Panc1 (cell line): ENCODE results near the gene PARP11. TPM values are rescaled to one million over a fixed set of nuclear protein-coding genes. Genes with fewer than 3 reads are reported as not detected.

Experiments
- ATAC-seq: fragments of 200-7000 bp; cut with Tn5 transposase; 2 replicates; pipeline ENCODE4 v1.9.1; 2020; ENCODE audit warnings: mild to moderate bottlenecking, moderate library complexity
- BruUV-seq: library from RNA; stranded (reverse); fragments of 400-500 nt; replicated peaks from 2 replicates; lab custom pipeline; 2021; lab: Mats Ljungman, UMichigan
- CTCF ChIA-PET: fragments of 300-600 bp; sonication (Branson Sonifier 250); formaldehyde crosslinking; loops from one replicate; lab custom pipeline; 2022; ENCODE audit warnings: antibody characterized with exemption; lab: Charles Lee
- POLR2A ChIA-PET: fragments of 300-600 bp; sonication (Branson Sonifier 250); formaldehyde crosslinking; loops from one replicate; lab custom pipeline; 2022; ENCODE audit warnings: antibody characterized with exemption; lab: Charles Lee
- DNase-seq: peaks from one replicate; pipeline ENCODE4 v3.0.0-alpha.2; 2010; ENCODE audit warnings: low read depth, low spot score
- H3K27ac ChIP-seq: 2 replicates; pipeline ENCODE4 v1.5.1; 2011; ENCODE audit warnings: mild to moderate bottlenecking, low read length, inconsistent platforms
- H3K27me3 ChIP-seq: fragments of 200-500 bp; sonication (Bioruptor generic); 2 replicates; pipeline ENCODE4 v1.6.0; 2014; ENCODE audit warnings: low read length, inconsistent platforms; ENCODE audit not compliant: control insufficient read depth, insufficient read depth
- H3K36me3 ChIP-seq: fragments of 200-500 bp; sonication (Bioruptor generic); 2 replicates; pipeline ENCODE4 v1.5.1; 2014; ENCODE audit warnings: inconsistent platforms, mild to moderate bottlenecking, low read length, moderate library complexity; ENCODE audit not compliant: control insufficient read depth, insufficient read depth
- H3K4me1 ChIP-seq: 2 replicates; pipeline ENCODE4 v1.5.1; 2011; ENCODE audit warnings: inconsistent platforms, mild to moderate bottlenecking, low read length, moderate library complexity; ENCODE audit not compliant: control insufficient read depth, insufficient read depth
- H3K4me3 ChIP-seq, 2 experiments: 2 replicates each; pipeline ENCODE4 v1.5.1; 2011 to 2012; ENCODE audit warnings: low read depth in 2 of 2, low read length in 2 of 2, mild to moderate bottlenecking in 2 of 2, inconsistent platforms in 1 of 2, moderate library complexity in 1 of 2
- H3K9me3 ChIP-seq: fragments of 200-500 bp; sonication (Bioruptor generic); 2 replicates; pipeline ENCODE4 v1.5.1; 2014; ENCODE audit warnings: low read depth, mild to moderate bottlenecking, inconsistent platforms, low read length, moderate library complexity; ENCODE audit not compliant: control insufficient read depth, insufficient read depth
- POLR2AphosphoS5 ChIP-seq: IDR thresholded peaks from 2 replicates; pipeline ENCODE4 v1.6.1; 2012; ENCODE audit warnings: mild to moderate bottlenecking, low read depth, low read length, moderate library complexity
- SIN3A ChIP-seq: IDR thresholded peaks from 2 replicates; pipeline ENCODE4 v1.6.1; 2012; ENCODE audit warnings: low read depth, mild to moderate bottlenecking, low read length, moderate library complexity, borderline replicate concordance; ENCODE audit not compliant: insufficient read depth
- TCF7L2 ChIP-seq: IDR thresholded peaks from 2 replicates; pipeline ENCODE4 v1.6.1; 2011; ENCODE audit warnings: mild to moderate bottlenecking, low read depth, low read length, inconsistent platforms
- in situ Hi-C: cut with HindIII; loops from 2 replicates; pipeline ENCODE4 v1.10.0; 2016; ENCODE audit warnings: low sequenced_read_pairs, low pct_unique_long_range_greater_than_20kb
- intact Hi-C: fragments of 100-400 bp; cut with micrococcal nuclease; formaldehyde crosslinking; loops from one replicate; pipeline ENCODE4 v1.10.0; 2022; ENCODE audit not compliant: unreplicated experiment
- total RNA-seq: library from RNA; stranded (reverse); gene quantifications from one replicate; pipeline ENCODE4 v1.2.1, GENCODE V29; 2021; ENCODE audit not compliant: unreplicated experiment
- TF ChIP-seq, protein P1 (sequence below): fragments of 450-650 bp; IDR thresholded peaks from 2 replicates; pipeline ENCODE4 v1.5.1; 2017; ENCODE audit warnings: mild to moderate bottlenecking
- TF ChIP-seq, protein P2 (sequence below), 2 experiments: IDR thresholded peaks; 2 replicates each; pipeline ENCODE4 v1.6.1; 2011 to 2012; ENCODE audit warnings: low read depth in 2 of 2, control low read depth in 1 of 2, low read length in 1 of 2, mild to moderate bottlenecking in 1 of 2, moderate library complexity in 1 of 2; ENCODE audit not compliant: insufficient read depth in 1 of 2

PARP11 gene
- total RNA-seq, 1 experiment from 2014 or later, result 7.3 TPM

DNA sequence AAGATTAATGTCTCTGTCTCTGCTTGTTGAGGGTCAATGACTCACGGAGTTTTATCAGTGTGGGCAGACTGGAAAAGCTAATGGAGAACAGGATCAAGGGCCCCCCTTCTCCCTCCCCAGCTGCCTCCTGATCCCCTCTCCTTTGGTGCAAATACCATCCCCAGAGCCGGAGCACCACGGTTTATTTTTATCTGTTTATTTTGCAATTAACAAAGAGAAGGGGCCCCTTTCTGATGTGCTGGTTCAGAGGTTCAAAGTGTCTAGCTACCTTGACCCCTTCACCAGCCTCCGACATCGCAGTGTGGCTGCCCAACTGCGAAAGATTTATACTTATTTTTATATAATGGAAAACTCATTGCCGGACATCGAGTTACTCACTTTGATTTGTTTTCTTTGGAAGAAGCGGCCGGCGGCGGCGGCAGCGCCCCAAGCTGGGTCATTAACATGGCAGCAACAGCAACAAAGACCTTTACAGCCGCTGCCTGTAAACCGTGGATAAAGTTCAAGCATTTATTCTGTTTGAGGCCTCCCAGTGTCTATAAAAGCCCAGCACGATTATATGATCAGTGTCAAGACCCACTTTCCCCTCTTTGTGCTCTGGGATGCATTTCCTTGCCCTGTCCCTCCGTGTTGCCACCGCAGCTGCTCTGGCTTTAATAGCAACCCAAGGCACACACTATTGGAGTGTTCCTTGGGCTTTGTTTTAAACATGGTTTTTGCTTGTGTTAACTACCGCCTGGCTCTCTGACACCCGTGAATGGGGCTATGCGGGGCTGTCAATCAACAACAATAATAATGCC is 47.4 kb upstream of the PARP11 start:
- DNase-seq, result no peak
- no TSS peak for BruUV-seq
- intact Hi-C loops (no loop called here), in situ Hi-C loops (no loop called here)
- no peak for ATAC-seq
- Histone ChIP-seq H3K9me3 (no peaks in the 10 kb centered on the region), H3K4me3 (no peak overlapping the region), H3K4me1 (no peaks in the 10 kb centered on the region), H3K36me3 (no peaks in the 10 kb centered on the region), H3K27me3 (peaks cover 17% of the 10 kb centered on the region), H3K27ac (no peak overlapping the region)
- ChIA-PET POLR2A (no interaction called here), CTCF (no interaction called here)
- TF ChIP-seq SIN3A (no peak), POLR2AphosphoS5 (no peak), TCF7L2 (no peak)
- TF ChIP-seq, protein P1, sequence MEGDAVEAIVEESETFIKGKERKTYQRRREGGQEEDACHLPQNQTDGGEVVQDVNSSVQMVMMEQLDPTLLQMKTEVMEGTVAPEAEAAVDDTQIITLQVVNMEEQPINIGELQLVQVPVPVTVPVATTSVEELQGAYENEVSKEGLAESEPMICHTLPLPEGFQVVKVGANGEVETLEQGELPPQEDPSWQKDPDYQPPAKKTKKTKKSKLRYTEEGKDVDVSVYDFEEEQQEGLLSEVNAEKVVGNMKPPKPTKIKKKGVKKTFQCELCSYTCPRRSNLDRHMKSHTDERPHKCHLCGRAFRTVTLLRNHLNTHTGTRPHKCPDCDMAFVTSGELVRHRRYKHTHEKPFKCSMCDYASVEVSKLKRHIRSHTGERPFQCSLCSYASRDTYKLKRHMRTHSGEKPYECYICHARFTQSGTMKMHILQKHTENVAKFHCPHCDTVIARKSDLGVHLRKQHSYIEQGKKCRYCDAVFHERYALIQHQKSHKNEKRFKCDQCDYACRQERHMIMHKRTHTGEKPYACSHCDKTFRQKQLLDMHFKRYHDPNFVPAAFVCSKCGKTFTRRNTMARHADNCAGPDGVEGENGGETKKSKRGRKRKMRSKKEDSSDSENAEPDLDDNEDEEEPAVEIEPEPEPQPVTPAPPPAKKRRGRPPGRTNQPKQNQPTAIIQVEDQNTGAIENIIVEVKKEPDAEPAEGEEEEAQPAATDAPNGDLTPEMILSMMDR, result no peak
- TF ChIP-seq, protein P2, sequence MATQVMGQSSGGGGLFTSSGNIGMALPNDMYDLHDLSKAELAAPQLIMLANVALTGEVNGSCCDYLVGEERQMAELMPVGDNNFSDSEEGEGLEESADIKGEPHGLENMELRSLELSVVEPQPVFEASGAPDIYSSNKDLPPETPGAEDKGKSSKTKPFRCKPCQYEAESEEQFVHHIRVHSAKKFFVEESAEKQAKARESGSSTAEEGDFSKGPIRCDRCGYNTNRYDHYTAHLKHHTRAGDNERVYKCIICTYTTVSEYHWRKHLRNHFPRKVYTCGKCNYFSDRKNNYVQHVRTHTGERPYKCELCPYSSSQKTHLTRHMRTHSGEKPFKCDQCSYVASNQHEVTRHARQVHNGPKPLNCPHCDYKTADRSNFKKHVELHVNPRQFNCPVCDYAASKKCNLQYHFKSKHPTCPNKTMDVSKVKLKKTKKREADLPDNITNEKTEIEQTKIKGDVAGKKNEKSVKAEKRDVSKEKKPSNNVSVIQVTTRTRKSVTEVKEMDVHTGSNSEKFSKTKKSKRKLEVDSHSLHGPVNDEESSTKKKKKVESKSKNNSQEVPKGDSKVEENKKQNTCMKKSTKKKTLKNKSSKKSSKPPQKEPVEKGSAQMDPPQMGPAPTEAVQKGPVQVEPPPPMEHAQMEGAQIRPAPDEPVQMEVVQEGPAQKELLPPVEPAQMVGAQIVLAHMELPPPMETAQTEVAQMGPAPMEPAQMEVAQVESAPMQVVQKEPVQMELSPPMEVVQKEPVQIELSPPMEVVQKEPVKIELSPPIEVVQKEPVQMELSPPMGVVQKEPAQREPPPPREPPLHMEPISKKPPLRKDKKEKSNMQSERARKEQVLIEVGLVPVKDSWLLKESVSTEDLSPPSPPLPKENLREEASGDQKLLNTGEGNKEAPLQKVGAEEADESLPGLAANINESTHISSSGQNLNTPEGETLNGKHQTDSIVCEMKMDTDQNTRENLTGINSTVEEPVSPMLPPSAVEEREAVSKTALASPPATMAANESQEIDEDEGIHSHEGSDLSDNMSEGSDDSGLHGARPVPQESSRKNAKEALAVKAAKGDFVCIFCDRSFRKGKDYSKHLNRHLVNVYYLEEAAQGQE (IDR thresholded peaks at IDR 0.05; ENCODE audit: insufficient read depth in 1 of 2, low read depth in 2 of 2, low read length in 1 of 2), result no peak

DNA sequence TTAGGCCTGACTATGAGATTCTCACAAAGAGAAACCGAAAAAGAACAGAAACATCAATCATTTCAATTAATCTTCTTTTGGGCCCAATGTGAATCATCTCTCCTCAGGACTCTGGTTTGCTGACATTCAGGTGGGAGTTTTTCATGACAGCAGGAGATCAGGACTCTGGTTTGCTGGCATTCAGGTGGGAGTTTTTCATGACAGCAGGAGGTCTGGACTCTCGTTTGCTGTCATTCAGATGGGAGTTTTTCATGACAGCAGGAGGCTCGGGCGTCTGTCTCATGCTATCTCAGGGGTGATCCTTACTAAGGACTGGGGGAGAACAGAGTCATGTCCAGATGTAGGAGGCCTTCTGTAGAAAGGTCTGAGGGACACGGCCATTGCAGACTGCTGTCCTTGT is 40.1 kb upstream of the PARP11 start:
- H3K27me3 ChIP-seq, result peaks cover 4% of the 10 kb centered on the region; the same call in 1 of the 2 replicates
- no peaks in the 10 kb centered on the region for H3K9me3 ChIP-seq
- ChIA-PET POLR2A (no interaction called here), CTCF (no interaction called here)
- no peaks in the 10 kb centered on the region for H3K4me1 ChIP-seq
- no peak for TF ChIP-seq TCF7L2
- TF ChIP-seq SIN3A, result no peak
- no peak for TF ChIP-seq POLR2AphosphoS5
- TF ChIP-seq, protein P1, result no peak
- TF ChIP-seq, protein P2 (IDR thresholded peaks at IDR 0.05; ENCODE audit: insufficient read depth in 1 of 2, low read depth in 2 of 2, low read length in 1 of 2), result no peak
- H3K36me3 ChIP-seq, result no peaks in the 10 kb centered on the region
- H3K4me3 ChIP-seq, result no peak overlapping the region
- DNase-seq (no peak), ATAC-seq (no peak)
- intact Hi-C loops, result no loop called here
- in situ Hi-C loops, result no loop called here
- H3K27ac ChIP-seq, result no peak overlapping the region
- BruUV-seq, result no TSS peak
